ENCODE data around the gene EIF5A. TPM values are rescaled to one million over a fixed set of nuclear protein-coding genes. Genes with fewer than 3 reads are reported as not detected.
A peak's percentile ranks its signal among the peaks of the same experiment; 100 is the strongest.

Gene EIF5A
- total RNA-seq, 4 donors from 2014 or later, result 145 to 214 (median 204) TPM

- Histone ChIP-seq H3K36me3 (no peaks in the 10 kb centered on the region), H3K4me1 (peaks cover 9 to 36% (median 28%) of the 10 kb centered on the region in 4 donors), H3K4me3 (no peak overlapping the region), H3K9me3 (no peaks in the 10 kb centered on the region), H3K27me3 (peaks cover 0 to 15% (median 0%) of the 10 kb centered on the region in 4 donors), H3K27ac (replicated peaks in 1 of 4) (no peak overlapping the region)
- DNase-seq (ENCODE audit: extremely low spot score), result no peak
- intact Hi-C loops (cut with DNase I), result no loop called here
- WGBS, result 80% methylated on average over 13 of the region's 18 CpGs
- TF ChIP-seq CTCF (IDR thresholded peaks at IDR 0.05), result no peak
- no peak for TF ChIP-seq POLR2AphosphoS5 (IDR thresholded peaks at IDR 0.05)
- TF ChIP-seq EP300 (IDR thresholded peaks at IDR 0.05), result no peak
- no peak for TF ChIP-seq POLR2A (IDR thresholded peaks at IDR 0.05; ENCODE audit: low read depth)
These were observed 39.6 kb downstream of the EIF5A start for GRCh38 chr17:7346761-7347614.

- Histone ChIP-seq H3K27ac (replicated peaks in 1 of 4) (peak overlapping the region in 1 of 4 donors; percentile 18), H3K36me3 (no peaks in the 10 kb centered on the region), H3K27me3 (peaks cover 0 to 8% (median 0%) of the 10 kb centered on the region in 4 donors), H3K4me3 (no peak overlapping the region), H3K4me1 (peaks cover 15 to 44% (median 35%) of the 10 kb centered on the region in 4 donors), H3K9me3 (no peaks in the 10 kb centered on the region)
- intact Hi-C loops (cut with DNase I), result no loop called here
- TF ChIP-seq POLR2A (IDR thresholded peaks at IDR 0.05; ENCODE audit: low read depth) (no peak), POLR2AphosphoS5 (IDR thresholded peaks at IDR 0.05) (no peak)
- WGBS, result 63% methylated on average over 16 of the region's 19 CpGs
- DNase-seq (ENCODE audit: extremely low spot score), result no peak
These were observed 40.4 kb downstream of the EIF5A start for GRCh38 chr17:7347630-7348477.

- peaks cover 23 to 52% (median 43%) of the 10 kb centered on the region in 4 donors for H3K4me1 ChIP-seq
- H3K27me3 ChIP-seq, result peaks cover 0 to under 1% (median 0%) of the 10 kb centered on the region in 4 donors
- H3K4me3 ChIP-seq, result no peak overlapping the region
- TF ChIP-seq CTCF (IDR thresholded peaks at IDR 0.05) (no peak), POLR2A (IDR thresholded peaks at IDR 0.05; ENCODE audit: low read depth) (no peak), EP300 (IDR thresholded peaks at IDR 0.05) (no peak), POLR2AphosphoS5 (IDR thresholded peaks at IDR 0.05) (no peak)
- H3K36me3 ChIP-seq, result no peaks in the 10 kb centered on the region
- no peaks in the 10 kb centered on the region for H3K9me3 ChIP-seq
- intact Hi-C loops (cut with DNase I), result no loop called here
- no peak for DNase-seq (ENCODE audit: extremely low spot score)
- peak overlapping the region in 3 of 4 donors; percentile 98 to 99 (median 99) for H3K27ac ChIP-seq (replicated peaks in 1 of 4)
- 71% methylated on average over 19 of the region's 19 CpGs for WGBS
These were observed 41.2 kb downstream of the EIF5A start for GRCh38 chr17:7348478-7349242.

GRCh38 chr17:7351665-7352502 lies 44.5 kb downstream of the EIF5A start, which contains the start of gene KCTD11:
Gene KCTD11 (plus strand): TSS chr17:7352162.
- intact Hi-C loops (cut with DNase I), result loop anchor here (5.0 kb wide), 1 partner anchor 50 kb away; the partner anchor contains the start of gene TMEM256
- H3K9me3 ChIP-seq, result no peaks in the 10 kb centered on the region
- no peak for TF ChIP-seq EP300 (IDR thresholded peaks at IDR 0.05)
- TF ChIP-seq POLR2A (IDR thresholded peaks at IDR 0.05; ENCODE audit: low read depth), result peak; percentile 22
- peak; percentile 73 for TF ChIP-seq POLR2AphosphoS5 (IDR thresholded peaks at IDR 0.05)
- TF ChIP-seq CTCF (IDR thresholded peaks at IDR 0.05), result peak; percentile 47 to 74 (median 61)
- peak within 1 kb of the TSS; percentile 98 to 100 (median 99) for H3K27ac ChIP-seq (replicated peaks in 1 of 4)
- WGBS, result 0% methylated on average over 1 of the region's 91 CpGs
- no peaks in the 10 kb centered on the region for H3K36me3 ChIP-seq
- H3K4me3 ChIP-seq, result peak within 1 kb of the TSS; percentile 86 to 98 (median 90)
- peak; percentile 96 for DNase-seq (ENCODE audit: extremely low spot score)
- no peaks in the 10 kb centered on the region for H3K27me3 ChIP-seq
- peaks cover 24 to 77% (median 71%) of the 10 kb centered on the region in 4 donors for H3K4me1 ChIP-seq
